GM23338 (cell line): ENCODE measurements around the gene STIL. TPM values are rescaled to one million over a fixed set of nuclear protein-coding genes. Genes with fewer than 3 reads are reported as not detected.

Source experiments
- ATAC-seq: fragments of 200-7000 bp; cut with Tn5 transposase; 3 replicates; pipeline ENCODE4 v1.9.1; 2020
- DNase-seq: peaks from one replicate; pipeline ENCODE4 v3.0.0-alpha.2; 2015; ENCODE audit warnings: low spot score
- H2AFZ ChIP-seq: fragments of 200-600 bp; sonication (generic); 2 replicates; pipeline ENCODE4 v1.8.0; 2016; ENCODE audit warnings: antibody characterized with exemption, mild to moderate bottlenecking, moderate library complexity
- H3F3A ChIP-seq: fragments of 200-600 bp; sonication (generic); replicated peaks from 2 replicates; pipeline ENCODE4 v1.8.0; 2017; ENCODE audit warnings: antibody characterized with exemption, mixed run types, low read depth
- H3K27ac ChIP-seq: fragments of 200-600 bp; sonication (generic); 2 replicates; pipeline ENCODE4 v1.6.1; 2016; ENCODE audit warnings: low read depth
- H3K27me3 ChIP-seq: fragments of 200-600 bp; sonication (generic); 2 replicates; pipeline ENCODE4 v1.8.0; 2016; ENCODE audit warnings: mild to moderate bottlenecking, mixed run types, moderate library complexity; ENCODE audit not compliant: insufficient read depth
- H3K36me3 ChIP-seq: fragments of 200-600 bp; sonication (generic); 2 replicates; pipeline ENCODE4 v1.8.0; 2016; ENCODE audit warnings: mild to moderate bottlenecking; ENCODE audit not compliant: insufficient read depth
- H3K4me1 ChIP-seq: fragments of 200-600 bp; sonication (generic); 2 replicates; pipeline ENCODE4 v1.8.0; 2016; ENCODE audit warnings: mild to moderate bottlenecking, moderate library complexity; ENCODE audit not compliant: insufficient read depth
- H3K4me2 ChIP-seq: fragments of 200-600 bp; sonication (generic); 2 replicates; pipeline ENCODE4 v1.7.1; 2017; ENCODE audit warnings: mixed run types
- H3K4me3 ChIP-seq: fragments of 200-600 bp; sonication (generic); 2 replicates; pipeline ENCODE4 v1.6.1; 2016; ENCODE audit warnings: mixed run types
- H3K79me2 ChIP-seq: fragments of 200-600 bp; sonication (generic); replicated peaks from 2 replicates; pipeline ENCODE4 v1.8.0; 2017; ENCODE audit warnings: mild to moderate bottlenecking; ENCODE audit not compliant: insufficient read depth
- H3K9me2 ChIP-seq: fragments of 200-600 bp; sonication (generic); 2 replicates; pipeline ENCODE4 v1.8.0; 2017; ENCODE audit not compliant: insufficient read depth
- H4K20me1 ChIP-seq: fragments of 200-600 bp; sonication (generic); replicated peaks from 2 replicates; pipeline ENCODE4 v1.8.0; 2017; ENCODE audit warnings: mild to moderate bottlenecking; ENCODE audit not compliant: insufficient read depth
- H3K27ac Mint-ChIP-seq: 2 replicates; pipeline ENCODE4 v1.8.0; 2020; ENCODE audit warnings: inconsistent platforms, mild to moderate bottlenecking, moderate library complexity, mixed read lengths
- H3K27me3 Mint-ChIP-seq: 3 replicates; pipeline ENCODE4 v1.8.0; 2022; ENCODE audit warnings: low read depth, mild to moderate bottlenecking, moderate library complexity, mixed read lengths, inconsistent platforms; ENCODE audit not compliant: insufficient read depth, poor library complexity
- H3K36me3 Mint-ChIP-seq: 3 replicates; pipeline ENCODE4 v1.8.0; 2021; ENCODE audit warnings: low read depth, mild to moderate bottlenecking, inconsistent platforms, moderate library complexity, mixed read lengths
- H3K4me1 Mint-ChIP-seq: 3 replicates; pipeline ENCODE4 v1.8.0; 2020; ENCODE audit warnings: mild to moderate bottlenecking, inconsistent platforms, mixed read lengths
- H3K4me3 Mint-ChIP-seq: 3 replicates; pipeline ENCODE4 v1.8.0; 2021; ENCODE audit warnings: moderate library complexity, mild to moderate bottlenecking, inconsistent platforms, mixed read lengths
- H3K9me3 Mint-ChIP-seq: 3 replicates; pipeline ENCODE4 v1.8.0; 2020; ENCODE audit warnings: moderate library complexity, mild to moderate bottlenecking, inconsistent platforms, mixed read lengths
- CREB1 ChIP-seq: fragments of 250-450 bp; sonication (Bioruptor Pico); IDR thresholded peaks from 2 replicates; pipeline ENCODE4 v1.5.0; 2020; ENCODE audit warnings: low read depth, mild to moderate bottlenecking, moderate library complexity
- EZH2 ChIP-seq: fragments of 200-600 bp; sonication (generic); IDR thresholded peaks from one replicate; pipeline ENCODE4 v1.8.0; 2017; ENCODE audit warnings: antibody characterized with exemption, mild to moderate bottlenecking, low read depth; ENCODE audit not compliant: unreplicated experiment
- EZH2phosphoT487 ChIP-seq: fragments of 200-600 bp; sonication (generic); IDR thresholded peaks from one replicate; pipeline ENCODE4 v1.8.1; 2018; ENCODE audit warnings: antibody characterized with exemption; ENCODE audit not compliant: unreplicated experiment
- JUNB ChIP-seq: IDR thresholded peaks from one replicate; pipeline ENCODE4 v1.6.1; 2016; ENCODE audit warnings: antibody characterized with exemption; ENCODE audit not compliant: unreplicated experiment
- NANOG ChIP-seq: IDR thresholded peaks from 2 replicates; pipeline ENCODE4 v1.6.1; 2016; ENCODE audit warnings: antibody characterized with exemption, borderline replicate concordance
- POLR2AphosphoS5 ChIP-seq: IDR thresholded peaks from 2 replicates; pipeline ENCODE4 v1.6.1; 2016; ENCODE audit warnings: antibody characterized with exemption, low read depth
- STAT1 ChIP-seq: IDR thresholded peaks from one replicate; pipeline ENCODE4 v1.6.1; 2016; ENCODE audit warnings: antibody characterized with exemption; ENCODE audit not compliant: unreplicated experiment
- ZNF114 ChIP-seq: fragments of 250-450 bp; sonication (Bioruptor Pico); IDR thresholded peaks from 2 replicates; pipeline ENCODE4 v1.5.0; 2020; ENCODE audit warnings: mild to moderate bottlenecking, moderate library complexity
- ZNF331 ChIP-seq: fragments of 250-450 bp; sonication (Bioruptor Pico); IDR thresholded peaks from 2 replicates; pipeline ENCODE4 v1.5.0; 2020; ENCODE audit warnings: low read depth, mild to moderate bottlenecking, moderate library complexity
- polyA plus RNA-seq: library from polyadenylated mRNA; unstranded; fragments of >200 nt; fragmentation: Nextera tagmentation; extraction: Ambion mirVana; gene quantifications from 2 replicates; pipeline ENCODE4 v1.2.1, GENCODE V29; 2016
- total RNA-seq: library from RNA; depleted of rRNA; stranded (reverse); fragments of >200 nt; shearing (Covaris generic); gene quantifications from 2 replicates; pipeline ENCODE4 v1.2.3, GENCODE V29; 2014
- TF ChIP-seq, protein P1 (sequence below), 2 experiments: fragments of 200-600 bp in 1 of 2; sonication (generic) in 1 of 2; conservative IDR thresholded peaks; 2 replicates each; pipeline versions ENCODE4 v1.5.1 to v1.6.1; 2016 to 2017; ENCODE audit warnings: antibody characterized with exemption in 2 of 2, low read depth in 2 of 2, mild to moderate bottlenecking in 2 of 2, moderate library complexity in 1 of 2
- TF ChIP-seq, protein P2 (sequence below): fragments of 250-450 bp; sonication (Bioruptor Pico); IDR thresholded peaks from 2 replicates; pipeline ENCODE4 v1.5.0; 2020; ENCODE audit warnings: mild to moderate bottlenecking, moderate library complexity
- TF ChIP-seq, protein P3 (sequence below): IDR thresholded peaks from 2 replicates; pipeline ENCODE4 v1.6.1; 2016; ENCODE audit warnings: antibody characterized with exemption
- TF ChIP-seq, protein P4 (sequence below): IDR thresholded peaks from one replicate; pipeline ENCODE4 v1.6.1; 2018; ENCODE audit warnings: antibody characterized with exemption; ENCODE audit not compliant: unreplicated experiment

The STIL gene
- total and polyA plus RNA-seq, 2 experiments from 2014 or later = 15.6 to 38.2 TPM

DNA sequence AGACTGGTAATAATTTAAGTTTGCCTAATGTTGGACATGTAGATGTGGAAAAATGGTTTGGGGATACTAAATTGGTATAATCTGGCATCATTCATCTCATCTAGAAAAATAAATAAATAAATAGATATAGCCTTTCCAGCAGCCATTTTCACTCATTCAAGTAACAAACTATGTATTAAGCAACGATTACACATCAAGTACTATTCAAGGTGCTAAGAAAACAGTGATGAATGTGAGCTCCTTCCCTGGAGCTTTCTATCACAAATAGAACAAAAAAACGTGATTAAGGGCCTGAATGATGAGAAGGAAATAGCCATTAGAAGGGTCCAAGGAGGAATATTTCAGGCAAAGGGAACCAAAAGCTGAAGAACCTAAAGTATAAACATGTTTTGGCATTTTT is 37.1 kb downstream of the STIL start:
- peaks cover 39% of the 10 kb centered on the region for H3K36me3 Mint-ChIP-seq
- peaks cover 46% of the 10 kb centered on the region for H3K36me3 ChIP-seq
- ATAC-seq = no peak

More for the DNA sequence above, 37.1 kb downstream of the STIL start:
- no peaks in the 10 kb centered on the region for H3K27me3 ChIP-seq
- no peak overlapping the region for H3K27ac ChIP-seq
- H3K79me2 ChIP-seq = peaks cover 34% of the 10 kb centered on the region
- Mint-ChIP-seq H3K4me3 (no peak overlapping the region), H3K9me3 (no peaks in the 10 kb centered on the region), H3K4me1 (no peaks in the 10 kb centered on the region), H3K27ac (no peak overlapping the region), H3K27me3 (no peaks in the 10 kb centered on the region)
- no peak overlapping the region for H3K4me2 ChIP-seq
- TF ChIP-seq JUNB = no peak
- TF ChIP-seq EZH2 = no peak
- no peak for TF ChIP-seq STAT1
- TF ChIP-seq, protein P1, sequence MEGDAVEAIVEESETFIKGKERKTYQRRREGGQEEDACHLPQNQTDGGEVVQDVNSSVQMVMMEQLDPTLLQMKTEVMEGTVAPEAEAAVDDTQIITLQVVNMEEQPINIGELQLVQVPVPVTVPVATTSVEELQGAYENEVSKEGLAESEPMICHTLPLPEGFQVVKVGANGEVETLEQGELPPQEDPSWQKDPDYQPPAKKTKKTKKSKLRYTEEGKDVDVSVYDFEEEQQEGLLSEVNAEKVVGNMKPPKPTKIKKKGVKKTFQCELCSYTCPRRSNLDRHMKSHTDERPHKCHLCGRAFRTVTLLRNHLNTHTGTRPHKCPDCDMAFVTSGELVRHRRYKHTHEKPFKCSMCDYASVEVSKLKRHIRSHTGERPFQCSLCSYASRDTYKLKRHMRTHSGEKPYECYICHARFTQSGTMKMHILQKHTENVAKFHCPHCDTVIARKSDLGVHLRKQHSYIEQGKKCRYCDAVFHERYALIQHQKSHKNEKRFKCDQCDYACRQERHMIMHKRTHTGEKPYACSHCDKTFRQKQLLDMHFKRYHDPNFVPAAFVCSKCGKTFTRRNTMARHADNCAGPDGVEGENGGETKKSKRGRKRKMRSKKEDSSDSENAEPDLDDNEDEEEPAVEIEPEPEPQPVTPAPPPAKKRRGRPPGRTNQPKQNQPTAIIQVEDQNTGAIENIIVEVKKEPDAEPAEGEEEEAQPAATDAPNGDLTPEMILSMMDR (conservative IDR thresholded peaks at IDR 0.05; ENCODE audit: low read depth in 2 of 2) = no peak
- TF ChIP-seq, protein P2, sequence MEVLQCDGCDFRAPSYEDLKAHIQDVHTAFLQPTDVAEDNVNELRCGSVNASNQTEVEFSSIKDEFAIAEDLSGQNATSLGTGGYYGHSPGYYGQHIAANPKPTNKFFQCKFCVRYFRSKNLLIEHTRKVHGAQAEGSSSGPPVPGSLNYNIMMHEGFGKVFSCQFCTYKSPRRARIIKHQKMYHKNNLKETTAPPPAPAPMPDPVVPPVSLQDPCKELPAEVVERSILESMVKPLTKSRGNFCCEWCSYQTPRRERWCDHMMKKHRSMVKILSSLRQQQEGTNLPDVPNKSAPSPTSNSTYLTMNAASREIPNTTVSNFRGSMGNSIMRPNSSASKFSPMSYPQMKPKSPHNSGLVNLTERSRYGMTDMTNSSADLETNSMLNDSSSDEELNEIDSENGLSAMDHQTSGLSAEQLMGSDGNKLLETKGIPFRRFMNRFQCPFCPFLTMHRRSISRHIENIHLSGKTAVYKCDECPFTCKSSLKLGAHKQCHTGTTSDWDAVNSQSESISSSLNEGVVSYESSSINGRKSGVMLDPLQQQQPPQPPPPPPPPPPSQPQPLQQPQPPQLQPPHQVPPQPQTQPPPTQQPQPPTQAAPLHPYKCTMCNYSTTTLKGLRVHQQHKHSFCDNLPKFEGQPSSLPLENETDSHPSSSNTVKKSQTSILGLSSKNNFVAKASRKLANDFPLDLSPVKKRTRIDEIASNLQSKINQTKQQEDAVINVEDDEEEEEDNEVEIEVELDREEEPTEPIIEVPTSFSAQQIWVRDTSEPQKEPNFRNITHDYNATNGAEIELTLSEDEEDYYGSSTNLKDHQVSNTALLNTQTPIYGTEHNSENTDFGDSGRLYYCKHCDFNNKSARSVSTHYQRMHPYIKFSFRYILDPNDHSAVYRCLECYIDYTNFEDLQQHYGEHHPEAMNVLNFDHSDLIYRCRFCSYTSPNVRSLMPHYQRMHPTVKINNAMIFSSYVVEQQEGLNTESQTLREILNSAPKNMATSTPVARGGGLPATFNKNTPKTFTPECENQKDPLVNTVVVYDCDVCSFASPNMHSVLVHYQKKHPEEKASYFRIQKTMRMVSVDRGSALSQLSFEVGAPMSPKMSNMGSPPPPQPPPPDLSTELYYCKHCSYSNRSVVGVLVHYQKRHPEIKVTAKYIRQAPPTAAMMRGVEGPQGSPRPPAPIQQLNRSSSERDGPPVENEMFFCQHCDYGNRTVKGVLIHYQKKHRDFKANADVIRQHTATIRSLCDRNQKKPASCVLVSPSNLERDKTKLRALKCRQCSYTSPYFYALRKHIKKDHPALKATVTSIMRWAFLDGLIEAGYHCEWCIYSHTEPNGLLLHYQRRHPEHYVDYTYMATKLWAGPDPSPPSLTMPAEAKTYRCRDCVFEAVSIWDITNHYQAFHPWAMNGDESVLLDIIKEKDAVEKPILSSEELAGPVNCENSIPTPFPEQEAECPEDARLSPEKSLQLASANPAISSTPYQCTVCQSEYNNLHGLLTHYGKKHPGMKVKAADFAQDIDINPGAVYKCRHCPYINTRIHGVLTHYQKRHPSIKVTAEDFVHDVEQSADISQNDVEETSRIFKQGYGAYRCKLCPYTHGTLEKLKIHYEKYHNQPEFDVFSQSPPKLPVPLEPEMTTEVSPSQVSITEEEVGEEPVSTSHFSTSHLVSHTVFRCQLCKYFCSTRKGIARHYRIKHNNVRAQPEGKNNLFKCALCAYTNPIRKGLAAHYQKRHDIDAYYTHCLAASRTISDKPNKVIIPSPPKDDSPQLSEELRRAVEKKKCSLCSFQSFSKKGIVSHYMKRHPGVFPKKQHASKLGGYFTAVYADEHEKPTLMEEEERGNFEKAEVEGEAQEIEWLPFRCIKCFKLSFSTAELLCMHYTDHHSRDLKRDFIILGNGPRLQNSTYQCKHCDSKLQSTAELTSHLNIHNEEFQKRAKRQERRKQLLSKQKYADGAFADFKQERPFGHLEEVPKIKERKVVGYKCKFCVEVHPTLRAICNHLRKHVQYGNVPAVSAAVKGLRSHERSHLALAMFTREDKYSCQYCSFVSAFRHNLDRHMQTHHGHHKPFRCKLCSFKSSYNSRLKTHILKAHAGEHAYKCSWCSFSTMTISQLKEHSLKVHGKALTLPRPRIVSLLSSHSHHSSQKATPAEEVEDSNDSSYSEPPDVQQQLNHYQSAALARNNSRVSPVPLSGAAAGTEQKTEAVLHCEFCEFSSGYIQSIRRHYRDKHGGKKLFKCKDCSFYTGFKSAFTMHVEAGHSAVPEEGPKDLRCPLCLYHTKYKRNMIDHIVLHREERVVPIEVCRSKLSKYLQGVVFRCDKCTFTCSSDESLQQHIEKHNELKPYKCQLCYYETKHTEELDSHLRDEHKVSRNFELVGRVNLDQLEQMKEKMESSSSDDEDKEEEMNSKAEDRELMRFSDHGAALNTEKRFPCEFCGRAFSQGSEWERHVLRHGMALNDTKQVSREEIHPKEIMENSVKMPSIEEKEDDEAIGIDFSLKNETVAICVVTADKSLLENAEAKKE (CRISPR knock-in tag) = no peak
- no peak for TF ChIP-seq NANOG
- no peak for TF ChIP-seq POLR2AphosphoS5
- no peak for TF ChIP-seq ZNF114 (CRISPR knock-in tag)
- no peak for TF ChIP-seq CREB1
- no peak for TF ChIP-seq ZNF331 (CRISPR knock-in tag)
- TF ChIP-seq, protein P3, sequence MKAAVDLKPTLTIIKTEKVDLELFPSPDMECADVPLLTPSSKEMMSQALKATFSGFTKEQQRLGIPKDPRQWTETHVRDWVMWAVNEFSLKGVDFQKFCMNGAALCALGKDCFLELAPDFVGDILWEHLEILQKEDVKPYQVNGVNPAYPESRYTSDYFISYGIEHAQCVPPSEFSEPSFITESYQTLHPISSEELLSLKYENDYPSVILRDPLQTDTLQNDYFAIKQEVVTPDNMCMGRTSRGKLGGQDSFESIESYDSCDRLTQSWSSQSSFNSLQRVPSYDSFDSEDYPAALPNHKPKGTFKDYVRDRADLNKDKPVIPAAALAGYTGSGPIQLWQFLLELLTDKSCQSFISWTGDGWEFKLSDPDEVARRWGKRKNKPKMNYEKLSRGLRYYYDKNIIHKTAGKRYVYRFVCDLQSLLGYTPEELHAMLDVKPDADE = no peak
- TF ChIP-seq EZH2phosphoT487 = no peak
- TF ChIP-seq, protein P4, sequence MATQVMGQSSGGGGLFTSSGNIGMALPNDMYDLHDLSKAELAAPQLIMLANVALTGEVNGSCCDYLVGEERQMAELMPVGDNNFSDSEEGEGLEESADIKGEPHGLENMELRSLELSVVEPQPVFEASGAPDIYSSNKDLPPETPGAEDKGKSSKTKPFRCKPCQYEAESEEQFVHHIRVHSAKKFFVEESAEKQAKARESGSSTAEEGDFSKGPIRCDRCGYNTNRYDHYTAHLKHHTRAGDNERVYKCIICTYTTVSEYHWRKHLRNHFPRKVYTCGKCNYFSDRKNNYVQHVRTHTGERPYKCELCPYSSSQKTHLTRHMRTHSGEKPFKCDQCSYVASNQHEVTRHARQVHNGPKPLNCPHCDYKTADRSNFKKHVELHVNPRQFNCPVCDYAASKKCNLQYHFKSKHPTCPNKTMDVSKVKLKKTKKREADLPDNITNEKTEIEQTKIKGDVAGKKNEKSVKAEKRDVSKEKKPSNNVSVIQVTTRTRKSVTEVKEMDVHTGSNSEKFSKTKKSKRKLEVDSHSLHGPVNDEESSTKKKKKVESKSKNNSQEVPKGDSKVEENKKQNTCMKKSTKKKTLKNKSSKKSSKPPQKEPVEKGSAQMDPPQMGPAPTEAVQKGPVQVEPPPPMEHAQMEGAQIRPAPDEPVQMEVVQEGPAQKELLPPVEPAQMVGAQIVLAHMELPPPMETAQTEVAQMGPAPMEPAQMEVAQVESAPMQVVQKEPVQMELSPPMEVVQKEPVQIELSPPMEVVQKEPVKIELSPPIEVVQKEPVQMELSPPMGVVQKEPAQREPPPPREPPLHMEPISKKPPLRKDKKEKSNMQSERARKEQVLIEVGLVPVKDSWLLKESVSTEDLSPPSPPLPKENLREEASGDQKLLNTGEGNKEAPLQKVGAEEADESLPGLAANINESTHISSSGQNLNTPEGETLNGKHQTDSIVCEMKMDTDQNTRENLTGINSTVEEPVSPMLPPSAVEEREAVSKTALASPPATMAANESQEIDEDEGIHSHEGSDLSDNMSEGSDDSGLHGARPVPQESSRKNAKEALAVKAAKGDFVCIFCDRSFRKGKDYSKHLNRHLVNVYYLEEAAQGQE = no peak
- no peak overlapping the region for H3K4me3 ChIP-seq
- DNase-seq = no peak
- peaks cover 29% of the 10 kb centered on the region for H4K20me1 ChIP-seq
- H3K4me1 ChIP-seq = no peaks in the 10 kb centered on the region
- H3F3A ChIP-seq = no peaks in the 10 kb centered on the region
- no peaks in the 10 kb centered on the region for H3K9me2 ChIP-seq
- no peak overlapping the region for H2AFZ ChIP-seq
